Activated CD4-positive, alpha-beta memory T cell treated with anti-CD3 and anti-CD28 coated beads, Interleukin-2, amount 10 ng/mL, durations not matched to agents 7 days and 5 days (primary cell): ENCODE measurements around the gene SPOUT1. TPM values are rescaled to one million over a fixed set of nuclear protein-coding genes. Genes with fewer than 3 reads are reported as not detected.
"Not testable (repeated sequence)": the region's sequence is repeated elsewhere in the genome, so short reads cannot be mapped to it uniquely, and the experiment has no call there.

Experiments used
- CTCF ChIA-PET: fragments of 350-600 bp; sonication (Branson Sonifier 250); formaldehyde crosslinking; loops from one replicate; lab custom pipeline; 2021; ENCODE audit warnings: antibody characterized with exemption, inconsistent platforms; lab: Charles Lee
- POLR2A ChIA-PET: fragments of 350-600 bp; sonication (Branson Sonifier 250); formaldehyde crosslinking; loops from one replicate; lab custom pipeline; 2021; ENCODE audit warnings: antibody characterized with exemption; lab: Charles Lee
- DNase-seq: peaks from one replicate; pipeline ENCODE4 v3.0.0-alpha.2; 2020
- H3K27ac Mint-ChIP-seq: one replicate; pipeline ENCODE4 v1.8.0; 2021; ENCODE audit warnings: mild to moderate bottlenecking, mixed read lengths
- H3K27me3 Mint-ChIP-seq: one replicate; pipeline ENCODE4 v1.8.0; 2021; ENCODE audit warnings: mixed read lengths
- H3K36me3 Mint-ChIP-seq: one replicate; pipeline ENCODE4 v1.8.0; 2021; ENCODE audit warnings: low read depth, mixed read lengths
- H3K4me1 Mint-ChIP-seq: one replicate; pipeline ENCODE4 v1.8.0; 2021; ENCODE audit warnings: mixed read lengths
- H3K4me3 Mint-ChIP-seq: one replicate; pipeline ENCODE4 v1.8.0; 2021; ENCODE audit warnings: mild to moderate bottlenecking, mixed read lengths
- H3K9me3 Mint-ChIP-seq: one replicate; pipeline ENCODE4 v1.8.0; 2021; ENCODE audit warnings: mixed read lengths
- total RNA-seq, 2 experiments: library from RNA; stranded (reverse); gene quantifications; one replicate each; pipeline ENCODE4 v1.2.3, GENCODE V29; 2021

The SPOUT1 gene, protein sequence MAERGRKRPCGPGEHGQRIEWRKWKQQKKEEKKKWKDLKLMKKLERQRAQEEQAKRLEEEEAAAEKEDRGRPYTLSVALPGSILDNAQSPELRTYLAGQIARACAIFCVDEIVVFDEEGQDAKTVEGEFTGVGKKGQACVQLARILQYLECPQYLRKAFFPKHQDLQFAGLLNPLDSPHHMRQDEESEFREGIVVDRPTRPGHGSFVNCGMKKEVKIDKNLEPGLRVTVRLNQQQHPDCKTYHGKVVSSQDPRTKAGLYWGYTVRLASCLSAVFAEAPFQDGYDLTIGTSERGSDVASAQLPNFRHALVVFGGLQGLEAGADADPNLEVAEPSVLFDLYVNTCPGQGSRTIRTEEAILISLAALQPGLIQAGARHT
- total RNA-seq, result 10 to 100 TPM; 54.3 to 59.2 TPM

DNA sequence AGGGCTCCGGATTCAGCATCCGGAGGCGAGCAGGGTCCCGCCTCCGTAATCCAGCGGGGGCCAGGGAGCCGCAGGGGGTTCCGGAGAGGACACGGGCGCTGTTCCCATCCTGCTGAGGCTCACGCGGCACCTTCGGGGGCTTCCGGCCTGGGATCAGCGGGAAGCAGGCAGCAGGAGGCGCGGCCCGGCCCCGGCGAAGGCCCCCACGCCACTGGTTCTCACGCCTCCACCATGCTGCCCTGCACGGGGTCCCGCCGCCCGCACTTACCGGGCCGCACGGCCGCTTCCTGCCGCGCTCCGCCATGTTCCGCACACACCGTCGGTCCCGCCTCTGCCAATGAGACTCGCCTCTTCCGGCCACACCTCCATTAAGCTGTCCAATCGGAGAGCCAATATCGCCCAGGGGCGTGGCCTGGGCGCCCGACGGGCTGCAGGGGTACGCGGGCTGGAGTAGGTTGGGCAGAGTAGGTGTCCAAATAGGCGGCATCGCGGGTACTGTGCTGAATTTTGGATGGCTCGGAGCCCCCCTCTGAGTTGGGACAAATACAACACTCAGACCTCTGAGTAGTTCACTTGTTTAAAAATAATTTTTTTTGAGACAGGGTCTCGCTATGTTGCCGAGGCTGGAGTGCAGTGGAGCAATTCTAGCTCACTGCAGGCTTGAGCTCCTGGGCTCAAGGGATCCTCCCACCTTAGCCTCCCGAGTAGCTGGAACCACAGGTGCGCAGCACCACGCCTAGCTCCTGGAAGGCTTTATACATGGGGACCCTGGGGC lies at the start of gene SPOUT1:
TSS of gene SPOUT1 (minus strand) at position 318 of the 775 bp plus-strand sequence. CDS start at position 304, 14 bp downstream.
- Mint-ChIP-seq H3K4me1 (peaks cover 26% of the 10 kb centered on the region), H3K9me3 (no peaks in the 10 kb centered on the region), H3K27me3 (no peaks in the 10 kb centered on the region), H3K36me3 (peaks cover 36% of the 10 kb centered on the region), H3K4me3 (peak within 1 kb of the TSS; percentile 97), H3K27ac (peak within 1 kb of the TSS; percentile 89)
- CTCF ChIA-PET, result interaction anchor here (0.7 to 3.1 kb wide), 9 partner anchors 9 to 489 kb away, joined by 3 to 59 read pairs (median 4); partner anchors contain the start of gene ENDOG
- POLR2A ChIA-PET, result interaction anchor here (0.7 to 1.6 kb wide), 11 partner anchors 9 to 796 kb away, joined by 3 to 37 read pairs (median 4); partner anchors contain the start of genes ENDOG, ZDHHC12 and ZER1
- peak; percentile 95 for DNase-seq

- H3K4me1 Mint-ChIP-seq, result peaks cover 31% of the 10 kb centered on the region
- ChIA-PET CTCF (interaction anchor here (0.6 to 3.7 kb wide), 6 partner anchors 14 to 347 kb away, joined by 3 to 26 read pairs (median 4); partner anchors contain the start of gene SPOUT1), POLR2A (interaction anchor here (1.3 to 1.6 kb wide), 2 partner anchors 24 to 154 kb away, joined by 3 to 4 read pairs; partner anchors contain the start of gene ZDHHC12)
- no peaks in the 10 kb centered on the region for H3K9me3 Mint-ChIP-seq
- no peak overlapping the region for H3K4me3 Mint-ChIP-seq
- peaks cover 10% of the 10 kb centered on the region for H3K36me3 Mint-ChIP-seq
- H3K27me3 Mint-ChIP-seq, result no peaks in the 10 kb centered on the region
- H3K27ac Mint-ChIP-seq, result no peak overlapping the region
- no peak for DNase-seq
Observed at GRCh38 chr9:128877852-128878251, 48.3 kb upstream of the SPOUT1 start.

DNA sequence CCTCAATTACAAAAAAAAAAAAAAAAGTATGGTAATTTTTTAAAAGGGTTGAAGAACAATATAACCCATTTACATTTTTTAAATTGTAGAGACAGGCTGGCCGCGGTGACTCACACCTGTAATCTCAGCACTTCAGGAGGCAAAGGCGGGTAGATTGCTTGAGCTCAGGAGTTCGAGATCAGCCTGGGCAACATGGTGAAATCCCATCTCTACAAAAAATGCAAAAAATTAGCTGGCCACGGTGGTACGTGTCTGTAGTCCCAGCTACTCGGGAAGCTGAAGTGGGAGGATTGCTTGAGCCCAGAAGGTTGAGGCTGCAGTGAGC lies 41.3 kb upstream of the SPOUT1 start:
- H3K4me1 Mint-ChIP-seq, POLR2A ChIA-PET, H3K27me3 Mint-ChIP-seq: not testable (repeated sequence)

GRCh38 chr9:128870128-128870940 lies 40.7 kb upstream of the SPOUT1 start:
- peaks cover 7% of the 10 kb centered on the region for H3K4me1 Mint-ChIP-seq
- no peaks in the 10 kb centered on the region for H3K9me3 Mint-ChIP-seq
- no peak overlapping the region for H3K4me3 Mint-ChIP-seq
- H3K27ac Mint-ChIP-seq, result no peak overlapping the region
- H3K27me3 Mint-ChIP-seq, result no peaks in the 10 kb centered on the region
- DNase-seq, result no peak
- POLR2A ChIA-PET, result no interaction called here
- CTCF ChIA-PET, result interaction anchor here (0.6 to 1.8 kb wide), 2 partner anchors 11 to 58 kb away, joined by 4 to 5 read pairs; no protein-coding TSS in a partner anchor
- H3K36me3 Mint-ChIP-seq, result no peaks in the 10 kb centered on the region

More for the DNA sequence above, 41.3 kb upstream of the SPOUT1 start:
- H3K4me3 Mint-ChIP-seq, DNase-seq, H3K27ac Mint-ChIP-seq, H3K9me3 Mint-ChIP-seq, H3K36me3 Mint-ChIP-seq: not testable (repeated sequence)
- CTCF ChIA-PET, result interaction anchor here (0.6 to 1.8 kb wide), 2 partner anchors 11 to 58 kb away, joined by 4 to 5 read pairs; no protein-coding TSS in a partner anchor

GRCh38 chr9:128863647-128864046 lies 34.1 kb upstream of the SPOUT1 start:
- Mint-ChIP-seq H3K4me3 (no peak overlapping the region), H3K27ac (no peak overlapping the region), H3K36me3 (no peaks in the 10 kb centered on the region), H3K27me3 (no peaks in the 10 kb centered on the region), H3K9me3 (no peaks in the 10 kb centered on the region), H3K4me1 (peaks cover 13% of the 10 kb centered on the region)
- peak; percentile 88 for DNase-seq
- ChIA-PET CTCF (interaction anchor here (1.1 to 8.2 kb wide), 10 partner anchors 11 to 101 kb away, joined by 3 to 123 read pairs (median 5); partner anchors contain the start of genes KYAT1 and LRRC8A), POLR2A (no interaction called here)

- Mint-ChIP-seq H3K27ac (no peak overlapping the region), H3K9me3 (no peaks in the 10 kb centered on the region), H3K4me1 (peaks cover 13% of the 10 kb centered on the region), H3K27me3 (no peaks in the 10 kb centered on the region), H3K36me3 (no peaks in the 10 kb centered on the region), H3K4me3 (no peak overlapping the region)
- CTCF ChIA-PET, result interaction anchor here (0.9 to 8.2 kb wide), 9 partner anchors 11 to 72 kb away, joined by 3 to 123 read pairs (median 7); partner anchors contain the start of genes ENDOG, KYAT1 and LRRC8A
- POLR2A ChIA-PET, result interaction anchor here (1.7 kb wide), 1 partner anchor 19 kb away, joined by 3 read pairs; the partner anchor contains the start of gene KYAT1
- no peak for DNase-seq
Observed at GRCh38 chr9:128862401-128862851, 32.8 kb upstream of the SPOUT1 start.

- Mint-ChIP-seq H3K4me1 (peaks cover 13% of the 10 kb centered on the region), H3K27ac (no peak overlapping the region), H3K9me3 (no peaks in the 10 kb centered on the region), H3K4me3 (no peak overlapping the region), H3K36me3 (no peaks in the 10 kb centered on the region), H3K27me3 (no peaks in the 10 kb centered on the region)
- DNase-seq, result no peak
- ChIA-PET POLR2A (interaction anchor here (1.7 kb wide), 1 partner anchor 20 kb away, joined by 3 read pairs; the partner anchor contains the start of gene KYAT1), CTCF (interaction anchor here (0.8 to 8.2 kb wide), 11 partner anchors 10 to 82 kb away, joined by 3 to 123 read pairs (median 6); partner anchors contain the start of genes ENDOG, KYAT1 and LRRC8A)
Observed at GRCh38 chr9:128861501-128861900, 31.9 kb upstream of the SPOUT1 start.

GRCh38 chr9:128860937-128861336 lies 31.3 kb upstream of the SPOUT1 start:
- ChIA-PET POLR2A (interaction anchor here (1.7 kb wide), 1 partner anchor 20 kb away, joined by 3 read pairs; the partner anchor contains the start of gene KYAT1), CTCF (interaction anchor here (0.6 to 8.2 kb wide), 10 partner anchors 9 to 1908 kb away, joined by 3 to 123 read pairs (median 4); partner anchors contain the start of genes KYAT1 and LRRC8A)
- no peak for DNase-seq
- Mint-ChIP-seq H3K36me3 (no peaks in the 10 kb centered on the region), H3K9me3 (no peaks in the 10 kb centered on the region), H3K4me1 (peaks cover 13% of the 10 kb centered on the region), H3K27ac (no peak overlapping the region), H3K4me3 (no peak overlapping the region), H3K27me3 (no peaks in the 10 kb centered on the region)

- H3K4me3 Mint-ChIP-seq, H3K36me3 Mint-ChIP-seq, H3K27me3 Mint-ChIP-seq, POLR2A ChIA-PET, H3K27ac Mint-ChIP-seq, DNase-seq, H3K9me3 Mint-ChIP-seq, H3K4me1 Mint-ChIP-seq: not testable (repeated sequence)
- CTCF ChIA-PET, result interaction anchor here (1.1 to 1.8 kb wide), 2 partner anchors 41 to 69 kb away, joined by 3 to 10 read pairs; no protein-coding TSS in a partner anchor
Observed at GRCh38 chr9:128858476-128858875, 28.9 kb upstream of the SPOUT1 start.

- peaks cover 17% of the 10 kb centered on the region for H3K36me3 Mint-ChIP-seq
- POLR2A ChIA-PET, H3K27ac Mint-ChIP-seq, H3K4me1 Mint-ChIP-seq, H3K27me3 Mint-ChIP-seq, H3K9me3 Mint-ChIP-seq, DNase-seq, H3K4me3 Mint-ChIP-seq: not testable (repeated sequence)
- CTCF ChIA-PET, result interaction anchor here (1.3 to 2.4 kb wide), 3 partner anchors 36 to 74 kb away, joined by 4 to 6 read pairs (median 5); partner anchors contain the start of gene ENDOG
Observed at GRCh38 chr9:128854454-128854853, 24.9 kb upstream of the SPOUT1 start.

- CTCF ChIA-PET, result interaction anchor here (0.8 to 1.9 kb wide), 8 partner anchors 9 to 111 kb away, joined by 3 to 16 read pairs (median 4); partner anchors contain the start of gene ENDOG
- POLR2A ChIA-PET, result interaction anchor here (1.1 kb wide), 1 partner anchor 23 kb away, joined by 4 read pairs; the partner anchor contains the start of gene SPOUT1
- H3K27ac Mint-ChIP-seq, DNase-seq, H3K27me3 Mint-ChIP-seq, H3K4me3 Mint-ChIP-seq, H3K4me1 Mint-ChIP-seq: not testable (repeated sequence)
- H3K36me3 Mint-ChIP-seq, result peaks cover 18% of the 10 kb centered on the region
- peaks cover 11% of the 10 kb centered on the region for H3K9me3 Mint-ChIP-seq
Observed at GRCh38 chr9:128852646-128853045, 23.1 kb upstream of the SPOUT1 start.
